Fibroblast of pulmonary artery (primary cell): Measurements from ENCODE around the gene SREBF2.

Experiments
- DNase-seq: peaks from one replicate; pipeline ENCODE4 v3.0.0-alpha.2; 2010; ENCODE audit warnings: low read depth
- H3K4me3 ChIP-seq: replicated peaks from 2 replicates; pipeline ENCODE4 v1.5.1; 2011; ENCODE audit warnings: low read depth, mild to moderate bottlenecking, control low read depth, low read length, moderate library complexity
- TF ChIP-seq, protein P1 (sequence below): IDR thresholded peaks from 2 replicates; pipeline ENCODE4 v1.5.1; 2011; ENCODE audit warnings: mild to moderate bottlenecking, control low read depth, low read length, inconsistent platforms; ENCODE audit errors: missing control alignments

SREBF2 gene

DNA sequence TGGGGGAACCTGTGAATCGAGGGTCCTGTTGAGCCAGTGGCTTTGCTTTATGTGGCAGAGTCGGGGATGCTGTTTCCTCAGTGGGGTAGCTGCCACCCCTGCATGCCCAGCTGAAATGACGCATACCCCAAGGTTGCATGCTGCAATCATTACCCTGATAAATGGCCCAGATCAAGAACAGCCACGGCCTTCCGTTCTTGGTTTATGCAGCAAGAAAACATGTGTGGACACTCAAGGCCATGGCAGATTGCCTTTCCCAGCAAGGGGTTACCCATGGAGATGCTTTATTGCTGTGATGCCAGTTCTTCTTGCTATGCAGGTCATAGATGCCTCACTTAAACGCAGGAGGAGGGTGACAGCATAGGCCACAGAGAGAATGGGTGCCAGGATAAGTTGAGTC lies 14.3 kb upstream of the SREBF2 start:
- no peak overlapping the region for H3K4me3 ChIP-seq
- TF ChIP-seq, protein P1, sequence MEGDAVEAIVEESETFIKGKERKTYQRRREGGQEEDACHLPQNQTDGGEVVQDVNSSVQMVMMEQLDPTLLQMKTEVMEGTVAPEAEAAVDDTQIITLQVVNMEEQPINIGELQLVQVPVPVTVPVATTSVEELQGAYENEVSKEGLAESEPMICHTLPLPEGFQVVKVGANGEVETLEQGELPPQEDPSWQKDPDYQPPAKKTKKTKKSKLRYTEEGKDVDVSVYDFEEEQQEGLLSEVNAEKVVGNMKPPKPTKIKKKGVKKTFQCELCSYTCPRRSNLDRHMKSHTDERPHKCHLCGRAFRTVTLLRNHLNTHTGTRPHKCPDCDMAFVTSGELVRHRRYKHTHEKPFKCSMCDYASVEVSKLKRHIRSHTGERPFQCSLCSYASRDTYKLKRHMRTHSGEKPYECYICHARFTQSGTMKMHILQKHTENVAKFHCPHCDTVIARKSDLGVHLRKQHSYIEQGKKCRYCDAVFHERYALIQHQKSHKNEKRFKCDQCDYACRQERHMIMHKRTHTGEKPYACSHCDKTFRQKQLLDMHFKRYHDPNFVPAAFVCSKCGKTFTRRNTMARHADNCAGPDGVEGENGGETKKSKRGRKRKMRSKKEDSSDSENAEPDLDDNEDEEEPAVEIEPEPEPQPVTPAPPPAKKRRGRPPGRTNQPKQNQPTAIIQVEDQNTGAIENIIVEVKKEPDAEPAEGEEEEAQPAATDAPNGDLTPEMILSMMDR, result no peak
- DNase-seq, result no peak

DNA sequence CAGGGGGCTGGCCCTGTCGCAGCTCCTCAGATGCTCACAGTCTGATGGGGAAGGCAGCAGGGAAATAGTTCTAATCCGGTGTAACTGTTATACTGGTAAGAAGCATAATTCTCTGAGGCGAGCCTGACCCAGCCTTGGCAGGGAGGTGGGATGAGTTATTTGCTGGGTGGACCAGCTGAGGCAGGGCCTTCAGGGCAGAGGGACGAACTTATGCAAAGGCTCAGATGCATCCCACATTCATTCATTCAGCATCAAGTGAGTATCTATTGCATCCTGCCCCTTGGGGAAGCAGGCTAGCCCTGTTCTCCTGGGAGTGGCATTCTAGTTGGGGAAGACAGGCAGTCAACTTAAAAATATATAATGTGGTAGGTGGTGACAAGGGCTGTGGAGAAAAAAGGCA lies 13.6 kb upstream of the SREBF2 start:
- TF ChIP-seq, protein P1, result no peak
- no peak overlapping the region for H3K4me3 ChIP-seq
- DNase-seq, result no peak

DNA sequence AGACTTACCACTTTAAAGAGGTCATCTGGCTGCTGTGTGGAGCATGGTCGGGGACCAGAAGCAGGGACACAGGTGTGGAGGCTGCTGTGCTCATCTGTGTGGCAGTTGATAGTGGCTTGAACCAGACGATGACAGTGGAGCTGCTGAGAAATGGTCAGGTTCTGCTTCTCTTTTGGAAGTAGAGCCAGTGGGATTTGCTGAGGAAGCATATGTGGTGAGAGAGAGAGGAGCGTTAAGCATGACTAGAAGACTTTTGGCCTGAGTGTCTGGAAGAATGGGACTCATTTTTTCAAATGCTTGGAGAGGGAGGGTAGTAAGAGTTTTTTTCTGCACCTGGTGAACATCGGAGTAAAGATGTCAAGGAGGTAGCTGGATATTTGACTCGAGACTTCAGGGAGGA lies 12.5 kb upstream of the SREBF2 start:
- DNase-seq, result no peak
- TF ChIP-seq, protein P1, result no peak
- H3K4me3 ChIP-seq, result no peak overlapping the region

DNA sequence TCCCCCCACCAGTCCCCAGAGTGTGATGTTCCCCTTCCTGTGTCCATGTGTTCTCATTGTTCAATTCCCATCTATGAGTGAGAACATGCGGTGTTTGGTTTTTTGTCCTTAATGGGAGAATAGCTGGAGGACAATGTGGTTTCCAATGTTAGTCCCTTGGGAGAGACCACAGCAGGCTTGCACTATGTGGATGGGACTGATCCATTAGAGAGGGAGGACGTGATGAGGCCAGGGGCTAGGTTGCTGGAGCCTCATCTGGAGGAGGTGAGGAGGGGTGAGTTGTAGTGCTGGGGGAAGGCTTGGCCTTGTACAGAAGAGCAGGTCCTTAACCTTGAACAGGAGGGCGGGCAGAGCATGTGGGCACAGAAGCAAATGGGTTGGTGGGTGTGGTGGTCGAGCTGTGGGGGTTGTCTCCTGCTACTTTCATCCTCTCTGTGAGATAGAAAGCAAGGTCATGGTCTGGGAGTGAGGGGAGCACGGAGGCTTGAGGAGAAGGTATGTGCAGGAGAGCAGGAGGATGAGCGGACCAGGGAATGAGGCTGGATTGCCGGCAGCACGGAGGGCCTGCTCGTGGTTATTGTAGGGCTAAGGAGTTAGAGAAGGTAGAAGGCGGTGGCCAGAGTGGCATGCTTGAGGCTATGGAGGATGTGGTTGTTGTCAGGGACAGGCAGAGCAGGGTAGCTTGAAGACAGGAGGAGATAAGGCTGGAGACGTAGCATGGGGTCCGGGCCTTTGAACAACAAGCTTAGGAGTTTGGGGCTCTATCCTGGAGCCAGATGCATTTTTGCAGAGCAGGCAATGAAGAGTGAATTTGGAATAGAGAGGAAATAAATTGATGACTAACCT lies 11.2 kb upstream of the SREBF2 start:
- TF ChIP-seq, protein P1, result no peak
- H3K4me3 ChIP-seq, result no peak overlapping the region
- no peak for DNase-seq

DNA sequence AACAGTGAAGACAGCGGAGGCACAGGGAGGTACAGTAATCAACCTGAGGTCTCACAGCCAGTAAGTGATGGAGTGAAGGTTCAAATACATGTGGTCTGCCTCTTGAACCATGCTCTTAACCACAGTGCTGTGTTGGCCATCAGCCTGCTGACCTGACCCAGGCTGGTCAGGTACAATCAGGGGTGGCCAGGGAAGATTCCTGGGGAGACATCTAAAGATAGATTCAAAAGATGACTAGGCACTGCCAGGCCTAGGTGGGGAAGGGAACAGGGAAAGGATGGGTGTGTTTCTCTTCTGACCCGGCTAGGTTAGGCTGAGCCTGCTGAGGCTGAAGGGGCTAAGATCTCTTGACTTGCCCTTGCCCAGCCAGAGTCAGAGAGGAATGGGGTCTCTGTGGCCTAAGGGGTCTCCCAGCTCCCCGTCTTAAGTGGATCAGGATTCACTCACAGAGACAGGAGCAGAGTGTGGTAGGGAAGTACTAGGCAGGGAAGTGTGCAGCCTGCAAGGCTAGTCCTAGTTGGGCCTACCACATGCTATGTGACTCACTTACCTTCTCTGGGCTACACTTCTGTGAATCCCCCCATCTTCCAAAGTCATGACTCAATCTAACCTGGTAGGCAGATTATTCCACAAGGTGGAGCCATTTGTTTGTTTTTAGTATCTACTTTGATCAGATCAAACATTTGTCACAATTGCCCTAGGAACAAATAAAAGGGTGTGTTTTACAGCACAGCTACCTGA lies 10.4 kb upstream of the SREBF2 start:
- TF ChIP-seq, protein P1, result peak; percentile 57
- H3K4me3 ChIP-seq, result no peak overlapping the region
- DNase-seq, result peak; percentile 74

DNA sequence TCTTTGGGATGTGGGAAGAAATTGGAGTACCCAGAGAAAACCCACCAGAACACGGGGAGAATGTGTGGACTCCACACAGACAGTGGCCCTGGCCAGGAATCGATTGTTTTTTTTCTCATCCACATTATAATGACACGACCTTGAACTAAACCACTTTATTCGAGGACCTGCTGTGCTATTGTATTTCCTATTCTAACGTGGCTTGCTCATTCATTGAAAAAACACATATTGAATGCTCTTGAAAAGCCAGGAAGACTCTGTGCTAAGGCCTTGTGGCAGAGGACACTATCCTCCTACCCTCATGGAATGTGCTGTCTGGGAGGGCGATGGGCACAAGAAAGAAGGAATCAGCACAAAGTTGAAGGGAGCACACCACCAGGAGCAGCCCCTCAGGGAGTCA lies 9.1 kb upstream of the SREBF2 start:
- TF ChIP-seq, protein P1, result no peak
- H3K4me3 ChIP-seq, result no peak overlapping the region
- no peak for DNase-seq
